Measurements from ENCODE around the gene ZYG11B.
A peak's percentile ranks its signal among the peaks of the same experiment; 100 is the strongest.
"Not testable (repeated sequence)": the region's sequence is repeated elsewhere in the genome, so short reads cannot be mapped to it uniquely, and the experiment has no call there.

ZYG11B gene

GRCh38 chr1:52798331-52798730 is 72.1 kb downstream of the ZYG11B start:
- H3K27me3 Mint-ChIP-seq: no peaks in the 10 kb centered on the region
- peaks cover 25% of the 10 kb centered on the region for H3K36me3 Mint-ChIP-seq (ENCODE audit: insufficient read depth)
- no peaks in the 10 kb centered on the region for H3K4me1 Mint-ChIP-seq (ENCODE audit: low read depth in 2 of 2)
- ATAC-seq (replicated peaks) (no peak), DNase-seq (no peak)
- H3K9me3 Mint-ChIP-seq: no peaks in the 10 kb centered on the region
- H3K4me3 Mint-ChIP-seq: no peak overlapping the region
- no peak overlapping the region for H3K27ac Mint-ChIP-seq

DNA sequence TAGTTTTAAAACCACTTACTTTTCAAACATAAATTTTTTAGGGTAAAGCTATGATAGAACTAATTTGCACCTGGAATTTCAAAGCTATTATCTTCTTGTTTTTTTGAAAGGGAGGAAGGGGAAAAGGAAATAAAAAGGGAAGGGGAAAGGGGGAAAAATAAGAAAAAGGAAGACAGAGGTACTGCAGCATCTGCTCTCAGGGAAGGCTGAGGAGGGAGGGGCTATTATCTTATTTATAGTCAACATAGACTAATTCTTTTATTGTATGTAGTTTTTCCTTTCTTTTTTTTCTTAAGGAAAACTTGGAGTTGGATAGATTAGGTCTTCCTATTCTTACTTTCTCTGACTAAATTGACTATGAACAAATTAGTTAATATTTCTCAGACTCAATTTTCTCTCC is 74.8 kb downstream of the ZYG11B start:
- Mint-ChIP-seq H3K27ac (no peak overlapping the region), H3K4me1 (ENCODE audit: low read depth in 2 of 2) (no peaks in the 10 kb centered on the region), H3K36me3 (ENCODE audit: insufficient read depth) (peaks cover 26% of the 10 kb centered on the region), H3K9me3 (no peaks in the 10 kb centered on the region), H3K4me3 (no peak overlapping the region), H3K27me3 (no peaks in the 10 kb centered on the region)
- ATAC-seq (replicated peaks) (no peak), DNase-seq (no peak)

DNA sequence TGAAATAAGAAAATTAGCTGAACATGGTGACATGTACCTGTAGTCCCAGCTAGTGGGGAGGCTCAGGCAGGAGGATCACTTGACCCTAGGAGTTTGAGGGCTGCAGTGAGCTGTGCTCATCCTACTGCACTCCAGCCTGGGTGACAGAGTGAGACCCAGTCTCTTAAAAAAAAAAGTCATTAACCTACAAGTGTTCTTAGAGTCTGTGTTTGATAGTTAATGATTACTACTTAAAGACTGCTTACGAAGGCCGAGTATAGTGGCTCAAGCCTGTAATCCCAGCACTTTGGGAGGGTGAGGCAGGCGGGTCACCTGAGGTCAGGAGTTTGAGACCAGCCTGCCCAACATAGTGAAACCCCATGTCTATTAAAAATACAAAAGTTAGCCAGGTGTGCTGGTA is 77.8 kb downstream of the ZYG11B start:
- H3K4me1 Mint-ChIP-seq (ENCODE audit: low read depth in 2 of 2); DNase-seq; H3K27me3 Mint-ChIP-seq; H3K4me3 Mint-ChIP-seq; H3K9me3 Mint-ChIP-seq; ATAC-seq (replicated peaks); H3K27ac Mint-ChIP-seq: not testable (repeated sequence)
- H3K36me3 Mint-ChIP-seq (ENCODE audit: insufficient read depth): peaks cover 16% of the 10 kb centered on the region

- no peak for ATAC-seq (replicated peaks)
- H3K4me1 Mint-ChIP-seq (ENCODE audit: low read depth in 2 of 2): no peaks in the 10 kb centered on the region
- no peaks in the 10 kb centered on the region for H3K27me3 Mint-ChIP-seq
- H3K36me3 Mint-ChIP-seq (ENCODE audit: insufficient read depth): peaks cover 40% of the 10 kb centered on the region
- H3K27ac Mint-ChIP-seq: no peak overlapping the region
- no peak overlapping the region for H3K4me3 Mint-ChIP-seq
- no peaks in the 10 kb centered on the region for H3K9me3 Mint-ChIP-seq
- no peak for DNase-seq
Observed at GRCh38 chr1:52814465-52814864, 88.2 kb downstream of the ZYG11B start.

GRCh38 chr1:52820830-52821229 is 94.6 kb downstream of the ZYG11B start:
- H3K4me3 Mint-ChIP-seq; ATAC-seq (replicated peaks); DNase-seq; H3K4me1 Mint-ChIP-seq (ENCODE audit: low read depth in 2 of 2); H3K27ac Mint-ChIP-seq; H3K27me3 Mint-ChIP-seq; H3K9me3 Mint-ChIP-seq: not testable (repeated sequence)
- peaks cover 31% of the 10 kb centered on the region for H3K36me3 Mint-ChIP-seq (ENCODE audit: insufficient read depth)

DNA sequence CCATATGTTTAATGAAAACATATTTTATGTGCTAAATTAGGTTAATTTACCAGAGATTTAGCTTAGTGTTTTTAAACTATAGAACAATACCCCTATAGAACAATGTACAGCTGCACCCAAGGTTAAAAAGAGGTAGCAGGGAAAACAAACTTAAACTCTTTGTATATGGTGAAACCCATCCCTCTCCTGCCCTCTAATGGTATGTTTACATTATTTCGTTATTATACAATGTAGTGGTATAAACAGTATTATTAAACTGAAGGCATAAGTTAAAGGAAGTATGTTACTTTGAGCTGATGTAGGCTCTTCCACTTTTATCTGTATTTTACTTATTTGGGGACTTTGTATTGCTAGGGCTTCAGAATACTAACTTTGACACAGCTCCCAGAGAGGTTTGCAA is 99.6 kb downstream of the ZYG11B start:
- no peaks in the 10 kb centered on the region for H3K27me3 Mint-ChIP-seq
- DNase-seq (no peak), ATAC-seq (replicated peaks) (no peak)
- H3K27ac Mint-ChIP-seq: peak overlapping the region in 1 of 2 donors; percentile 55
- H3K4me3 Mint-ChIP-seq: no peak overlapping the region
- no peaks in the 10 kb centered on the region for H3K9me3 Mint-ChIP-seq
- no peaks in the 10 kb centered on the region for H3K4me1 Mint-ChIP-seq (ENCODE audit: low read depth in 2 of 2)
- H3K36me3 Mint-ChIP-seq (ENCODE audit: insufficient read depth): peaks cover 10% of the 10 kb centered on the region

- peaks cover 13 to 37% of the 10 kb centered on the region in 2 donors for H3K27me3 Mint-ChIP-seq
Observed at GRCh38 chr1:52834798-52835197, 108.5 kb downstream of the ZYG11B start.

GRCh38 chr1:52836035-52836434 is 109.8 kb downstream of the ZYG11B start:
- H3K27ac Mint-ChIP-seq: no peak overlapping the region
- H3K4me1 Mint-ChIP-seq (ENCODE audit: low read depth in 2 of 2): no peaks in the 10 kb centered on the region
- peaks cover 14 to 40% of the 10 kb centered on the region in 2 donors for H3K27me3 Mint-ChIP-seq
- H3K4me3 Mint-ChIP-seq: no peak overlapping the region
- H3K9me3 Mint-ChIP-seq: no peaks in the 10 kb centered on the region
- ATAC-seq (replicated peaks) (no peak), DNase-seq (no peak)
- peaks cover 2% of the 10 kb centered on the region for H3K36me3 Mint-ChIP-seq (ENCODE audit: insufficient read depth)

More at GRCh38 chr1:52834798-52835197, 108.5 kb downstream of the ZYG11B start:
- peaks cover 7% of the 10 kb centered on the region for H3K36me3 Mint-ChIP-seq (ENCODE audit: insufficient read depth)
- no peak overlapping the region for H3K4me3 Mint-ChIP-seq
- DNase-seq (no peak), ATAC-seq (replicated peaks) (no peak)
- no peak overlapping the region for H3K27ac Mint-ChIP-seq
- H3K4me1 Mint-ChIP-seq (ENCODE audit: low read depth in 2 of 2): no peaks in the 10 kb centered on the region
- H3K9me3 Mint-ChIP-seq: no peaks in the 10 kb centered on the region

DNA sequence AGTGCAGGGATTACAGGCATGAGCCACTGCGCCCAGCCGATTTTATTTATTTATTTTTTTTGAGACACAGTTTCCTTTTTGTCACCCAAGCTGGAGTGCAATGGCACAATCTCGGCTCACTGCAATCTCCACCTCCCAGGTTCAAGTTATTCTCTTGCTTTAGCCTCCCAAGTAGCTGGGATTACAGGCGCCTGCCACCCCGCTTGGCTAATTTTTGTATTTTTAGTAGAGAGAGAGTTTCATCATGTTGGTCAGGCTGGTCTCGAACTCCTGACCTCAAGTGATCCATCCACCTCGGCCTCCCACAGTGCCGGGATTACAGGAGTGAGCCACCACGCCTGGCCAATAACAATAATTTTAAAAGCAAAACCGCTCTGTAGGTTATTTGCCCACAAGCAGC is 112.9 kb downstream of the ZYG11B start:
- peaks cover 35 to 39% of the 10 kb centered on the region in 2 donors for H3K27me3 Mint-ChIP-seq
- not testable (repeated sequence) for H3K27ac Mint-ChIP-seq; H3K9me3 Mint-ChIP-seq; DNase-seq; H3K36me3 Mint-ChIP-seq (ENCODE audit: insufficient read depth); ATAC-seq (replicated peaks); H3K4me3 Mint-ChIP-seq; H3K4me1 Mint-ChIP-seq (ENCODE audit: low read depth in 2 of 2)

GRCh38 chr1:52842643-52843310 is 116.5 kb downstream of the ZYG11B start, which contains the start of gene ZYG11A:
Gene ZYG11A (plus strand): TSS chr1:52842760. CDS start chr1:52842884, 124 bp downstream.
- Mint-ChIP-seq H3K4me3 (peak within 1 kb of the TSS; percentile 69), H3K4me1 (ENCODE audit: low read depth in 2 of 2) (peaks cover 3 to 9% of the 10 kb centered on the region in 2 donors), H3K27ac (peak within 1 kb of the TSS in 1 of 2 donors; percentile 64), H3K27me3 (peaks cover 30 to 40% of the 10 kb centered on the region in 2 donors), H3K36me3 (ENCODE audit: insufficient read depth) (peaks cover 6% of the 10 kb centered on the region), H3K9me3 (no peaks in the 10 kb centered on the region)
- DNase-seq (peak; percentile 60 to 73 (median 61)), ATAC-seq (replicated peaks) (peak; percentile 92)

GRCh38 chr1:52845119-52845518 is 118.9 kb downstream of the ZYG11B start:
- not testable (repeated sequence) for H3K4me3 Mint-ChIP-seq; DNase-seq; H3K27ac Mint-ChIP-seq; H3K36me3 Mint-ChIP-seq (ENCODE audit: insufficient read depth); ATAC-seq (replicated peaks); H3K9me3 Mint-ChIP-seq; H3K4me1 Mint-ChIP-seq (ENCODE audit: low read depth in 2 of 2)
- peaks cover 44 to 55% of the 10 kb centered on the region in 2 donors for H3K27me3 Mint-ChIP-seq

GRCh38 chr1:52848423-52848822 is 122.2 kb downstream of the ZYG11B start:
- ATAC-seq (replicated peaks): no peak
- H3K4me1 Mint-ChIP-seq (ENCODE audit: low read depth in 2 of 2): peaks cover 0 to 3% of the 10 kb centered on the region in 2 donors
- H3K36me3 Mint-ChIP-seq (ENCODE audit: insufficient read depth): peaks cover 3% of the 10 kb centered on the region
- H3K27me3 Mint-ChIP-seq: peaks cover 47 to 49% of the 10 kb centered on the region in 2 donors
- no peak overlapping the region for H3K27ac Mint-ChIP-seq
- no peak for DNase-seq
- H3K4me3 Mint-ChIP-seq: no peak overlapping the region
- no peaks in the 10 kb centered on the region for H3K9me3 Mint-ChIP-seq

DNA sequence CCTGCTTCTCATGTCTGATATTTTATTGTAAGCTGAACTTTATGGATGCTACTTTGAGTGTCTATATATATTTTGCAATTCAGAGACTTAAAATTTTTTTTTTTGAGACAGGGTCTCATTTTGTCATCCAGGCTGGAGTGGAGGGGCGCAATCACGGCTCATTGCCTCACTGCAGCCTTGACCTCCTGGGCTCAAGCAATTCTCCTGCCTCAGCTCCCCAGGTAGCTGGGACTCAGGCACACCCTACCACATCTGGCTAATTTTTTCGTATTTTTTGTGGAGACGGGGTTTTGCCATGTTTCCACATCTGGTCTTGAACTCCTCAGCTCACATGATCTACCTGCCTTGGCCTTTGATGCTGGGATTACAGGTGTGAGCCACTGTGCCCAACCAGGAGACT is 124.7 kb downstream of the ZYG11B start:
- Mint-ChIP-seq H3K4me1 (ENCODE audit: low read depth in 2 of 2) (no peaks in the 10 kb centered on the region), H3K27ac (no peak overlapping the region), H3K9me3 (no peaks in the 10 kb centered on the region), H3K36me3 (ENCODE audit: insufficient read depth) (peaks cover 3% of the 10 kb centered on the region), H3K4me3 (no peak overlapping the region), H3K27me3 (peaks cover 30 to 31% of the 10 kb centered on the region in 2 donors)
- ATAC-seq (replicated peaks): no peak
- DNase-seq: no peak

DNA sequence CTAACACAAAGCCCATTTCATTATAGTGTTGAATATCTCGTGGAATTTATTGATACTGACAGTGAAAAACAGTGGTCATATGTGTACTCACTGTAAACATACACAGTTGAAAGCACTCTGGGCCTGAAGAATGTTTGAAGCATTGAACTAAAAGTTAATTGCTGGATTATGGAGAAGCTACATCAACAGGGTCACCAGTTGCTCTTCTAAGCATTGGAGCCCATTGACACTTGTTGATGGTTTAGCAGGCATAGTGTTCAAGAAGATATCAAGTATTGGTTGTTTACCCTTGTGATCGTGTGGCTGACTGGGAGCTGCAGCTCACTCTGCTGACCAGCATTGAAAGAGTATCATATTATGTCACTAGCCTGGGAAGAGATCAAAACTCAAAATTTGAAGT is 126.6 kb downstream of the ZYG11B start:
- H3K9me3 Mint-ChIP-seq: no peaks in the 10 kb centered on the region

More for the DNA sequence above, 126.6 kb downstream of the ZYG11B start:
- Mint-ChIP-seq H3K4me3 (no peak overlapping the region), H3K27ac (no peak overlapping the region), H3K36me3 (ENCODE audit: insufficient read depth) (peaks cover 3% of the 10 kb centered on the region), H3K27me3 (peaks cover 25% of the 10 kb centered on the region in 2 donors), H3K4me1 (ENCODE audit: low read depth in 2 of 2) (peaks cover 0 to 2% of the 10 kb centered on the region in 2 donors)
- ATAC-seq (replicated peaks) (no peak), DNase-seq (no peak)

All from effector memory CD8-positive, alpha-beta T cell (primary cell).